HG03039 (cell line): ENCODE results near the gene VKORC1.
"Not testable (repeated sequence)": the region's sequence is repeated elsewhere in the genome, so short reads cannot be mapped to it uniquely, and the experiment has no call there.

Experiments
- ATAC-seq: cut with Tn5 transposase; IDR thresholded peaks from one replicate; pipeline ENCODE4 v1.9.1; 2021; ENCODE audit warnings: mild to moderate bottlenecking, moderate library complexity; ENCODE audit not compliant: unreplicated experiment

Gene VKORC1

DNA sequence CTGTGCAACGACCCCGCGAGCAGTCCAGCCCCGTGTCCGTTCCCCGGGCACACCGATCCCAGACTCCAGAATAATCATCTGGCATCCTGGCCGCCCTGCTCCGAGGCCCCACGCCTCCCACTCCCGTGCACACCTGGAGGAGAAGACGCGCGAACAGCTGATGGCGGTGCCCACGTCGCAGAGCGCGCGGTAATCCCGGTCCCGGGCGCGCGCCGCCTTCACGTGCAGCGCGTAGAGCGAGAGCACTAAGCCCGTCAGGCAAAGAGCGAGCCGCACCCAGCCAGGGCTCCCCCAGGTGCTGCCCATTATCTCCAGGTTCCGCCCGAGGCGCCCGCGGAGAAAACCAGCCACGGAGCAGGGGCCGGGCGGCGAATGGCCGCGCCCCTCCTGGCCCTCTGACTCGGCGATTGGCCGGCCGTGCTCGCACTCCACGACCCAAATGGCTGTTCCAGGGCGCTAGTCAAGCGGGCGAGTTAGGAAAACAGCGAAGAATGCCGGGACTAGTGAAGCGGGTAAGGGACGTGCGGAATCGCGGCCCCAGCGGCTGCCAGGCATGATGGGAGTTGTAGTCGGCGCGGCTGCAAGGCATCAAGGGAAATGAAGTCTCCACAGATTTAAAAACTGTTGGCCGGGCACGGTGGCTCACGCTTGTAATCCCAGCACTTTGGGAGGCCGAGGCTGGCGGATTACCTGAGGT is at the start of gene VKORC1:
Gene VKORC1, minus strand, starts transcription at position 374 of the 697 bp plus-strand sequence. Its CDS starts 68 bp downstream, at position 306.
- peak; percentile 70 for ATAC-seq

DNA sequence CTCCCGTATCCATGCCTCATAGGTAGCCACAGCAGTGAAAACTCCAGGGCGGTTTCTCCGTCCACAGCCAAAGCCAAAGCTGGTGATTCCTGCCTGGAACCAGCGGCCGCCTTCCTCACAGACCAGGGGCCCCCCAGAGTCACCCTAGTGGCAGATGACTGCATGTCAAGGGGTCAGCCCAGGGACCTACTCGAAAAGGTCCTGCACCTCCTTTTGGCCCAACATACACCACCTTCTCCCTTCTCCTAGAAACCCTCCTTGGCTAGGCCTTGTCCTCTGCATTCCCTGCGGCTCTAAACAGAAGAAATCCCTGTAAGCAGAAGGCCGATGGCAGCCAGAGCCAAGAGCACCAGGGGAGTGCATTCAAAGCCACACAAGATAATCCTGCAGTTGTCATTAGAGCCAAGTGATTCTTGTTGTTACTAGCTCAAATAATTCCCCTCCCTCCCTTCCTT is 49.1 kb upstream of the VKORC1 start:
- ATAC-seq = no peak

DNA sequence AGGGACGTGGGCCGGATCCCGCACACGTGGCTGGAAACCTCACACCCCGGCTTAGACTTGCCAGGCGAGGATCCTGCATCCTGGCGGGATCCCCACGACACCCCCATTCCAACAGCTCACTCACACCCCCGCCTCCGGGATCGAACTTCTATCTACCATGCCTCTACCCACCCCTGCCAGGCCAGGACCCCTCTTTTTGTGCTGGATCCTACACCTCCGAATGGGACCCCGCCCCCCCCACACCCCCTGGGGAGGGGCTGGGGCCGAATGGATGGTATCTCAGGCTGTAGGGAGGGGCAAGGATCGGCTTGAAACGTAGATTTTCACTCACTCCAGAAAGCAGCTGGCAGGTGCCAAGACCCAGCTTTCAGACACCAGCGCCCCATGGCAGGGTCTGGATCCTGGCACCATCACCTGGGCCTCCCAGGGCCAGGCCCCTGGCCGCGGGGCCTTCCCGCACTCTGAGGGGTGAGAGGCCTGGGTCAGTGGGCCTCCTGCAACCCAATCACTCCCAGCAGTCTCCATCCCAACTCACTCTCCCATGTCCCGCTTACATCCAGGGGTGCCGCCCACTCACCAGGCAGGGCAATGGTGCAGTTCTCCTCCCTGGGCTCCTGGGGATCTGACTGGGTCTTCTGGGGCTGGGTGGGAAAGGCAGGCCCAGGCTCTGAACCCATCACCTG is 48.6 kb upstream of the VKORC1 start:
- no peak for ATAC-seq

DNA sequence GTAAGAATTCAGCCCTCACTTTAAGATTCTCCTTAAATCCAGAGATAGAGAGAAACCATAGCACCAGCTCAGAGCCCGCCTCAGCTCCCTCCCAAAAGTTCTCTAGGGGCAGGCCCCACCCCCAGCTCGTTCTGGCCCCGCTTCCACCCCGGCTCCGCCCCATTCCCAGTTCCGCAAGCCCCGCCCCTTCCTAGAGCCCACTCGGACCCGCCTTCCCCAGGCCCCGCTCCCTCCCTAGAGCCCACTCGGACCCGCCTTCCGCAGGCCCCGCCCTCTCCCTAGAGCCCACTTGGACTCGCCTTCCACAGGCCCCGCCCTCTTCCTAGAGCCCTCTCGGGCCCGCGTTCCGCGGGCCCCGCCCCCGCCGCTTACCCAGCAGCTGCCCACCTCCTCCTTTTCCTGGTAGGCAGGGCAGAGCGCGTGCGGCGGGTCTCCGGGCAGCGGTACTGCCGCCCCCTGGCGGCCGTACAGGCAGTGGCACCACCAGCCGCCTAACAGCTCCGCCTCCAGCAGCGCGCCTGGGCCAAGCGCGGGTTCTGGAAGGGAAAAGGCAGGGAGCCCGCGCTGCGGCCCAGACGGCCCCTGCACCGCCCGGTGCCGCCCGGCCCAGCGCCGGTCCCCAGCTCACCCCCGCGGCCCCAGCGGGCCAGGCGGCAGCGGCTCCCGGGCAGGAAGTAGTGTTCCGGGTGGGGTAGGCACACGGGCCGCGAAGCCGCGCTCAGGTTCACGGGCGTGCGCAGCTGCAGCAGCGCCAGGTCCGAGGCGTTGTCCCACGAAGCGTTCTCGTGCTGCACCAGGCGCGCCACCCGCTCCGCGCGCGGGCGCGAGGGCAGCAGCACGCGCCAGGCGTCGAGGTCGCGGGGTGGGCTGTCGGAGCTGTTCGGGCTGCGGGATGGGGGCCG is 47.8 kb upstream of the VKORC1 start:
- ATAC-seq = peak; percentile 76

DNA sequence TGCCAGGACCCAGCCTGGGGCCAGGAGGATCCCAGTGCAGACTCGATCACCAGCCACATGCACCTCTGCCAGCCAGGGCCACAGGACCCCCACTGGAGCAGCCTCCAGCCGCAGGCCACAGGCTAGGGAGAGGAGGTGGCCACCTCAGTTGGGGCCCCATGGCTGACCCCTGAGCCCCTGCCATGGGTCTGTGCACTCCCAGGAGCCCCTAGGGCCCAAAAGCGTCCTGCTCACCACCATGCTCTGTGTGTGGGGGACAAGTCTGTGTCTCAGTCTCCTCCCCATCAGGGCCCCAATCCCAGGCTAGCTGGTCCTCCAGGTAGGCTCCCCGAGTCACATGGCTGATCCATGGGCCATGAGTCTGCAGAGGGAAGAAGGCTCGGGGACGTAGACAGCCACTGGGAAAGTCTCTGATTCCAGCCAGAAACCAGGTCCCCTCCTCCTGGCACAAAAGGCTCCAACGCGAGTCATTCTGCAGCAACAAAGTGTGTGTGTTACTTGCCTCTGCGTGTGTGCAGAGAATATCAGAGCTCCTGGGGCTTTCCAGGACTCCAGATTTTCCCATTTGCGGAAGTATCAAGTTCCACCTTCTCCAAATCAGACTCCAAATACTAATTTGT is 47.0 kb upstream of the VKORC1 start:
- ATAC-seq = no peak

DNA sequence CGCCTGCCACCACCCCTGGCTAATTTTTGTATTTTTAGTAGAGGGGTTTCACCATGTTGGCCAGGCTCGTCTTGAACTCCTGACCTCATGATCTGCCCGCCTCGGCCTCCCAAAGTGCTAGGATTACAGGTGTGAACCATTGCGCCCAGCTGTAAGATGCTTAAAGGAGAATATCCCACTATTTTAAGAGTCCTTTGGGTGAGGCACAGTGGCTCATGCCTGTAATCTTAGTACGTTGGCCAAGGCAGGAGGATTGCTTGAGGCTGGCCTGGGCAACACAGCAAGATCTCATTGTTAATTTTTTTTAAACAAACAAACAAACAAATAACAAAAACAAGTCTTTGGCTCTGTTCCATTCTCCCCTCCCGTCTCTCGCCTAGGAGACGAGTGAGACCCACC is 46.5 kb upstream of the VKORC1 start:
- ATAC-seq = not testable (repeated sequence)

DNA sequence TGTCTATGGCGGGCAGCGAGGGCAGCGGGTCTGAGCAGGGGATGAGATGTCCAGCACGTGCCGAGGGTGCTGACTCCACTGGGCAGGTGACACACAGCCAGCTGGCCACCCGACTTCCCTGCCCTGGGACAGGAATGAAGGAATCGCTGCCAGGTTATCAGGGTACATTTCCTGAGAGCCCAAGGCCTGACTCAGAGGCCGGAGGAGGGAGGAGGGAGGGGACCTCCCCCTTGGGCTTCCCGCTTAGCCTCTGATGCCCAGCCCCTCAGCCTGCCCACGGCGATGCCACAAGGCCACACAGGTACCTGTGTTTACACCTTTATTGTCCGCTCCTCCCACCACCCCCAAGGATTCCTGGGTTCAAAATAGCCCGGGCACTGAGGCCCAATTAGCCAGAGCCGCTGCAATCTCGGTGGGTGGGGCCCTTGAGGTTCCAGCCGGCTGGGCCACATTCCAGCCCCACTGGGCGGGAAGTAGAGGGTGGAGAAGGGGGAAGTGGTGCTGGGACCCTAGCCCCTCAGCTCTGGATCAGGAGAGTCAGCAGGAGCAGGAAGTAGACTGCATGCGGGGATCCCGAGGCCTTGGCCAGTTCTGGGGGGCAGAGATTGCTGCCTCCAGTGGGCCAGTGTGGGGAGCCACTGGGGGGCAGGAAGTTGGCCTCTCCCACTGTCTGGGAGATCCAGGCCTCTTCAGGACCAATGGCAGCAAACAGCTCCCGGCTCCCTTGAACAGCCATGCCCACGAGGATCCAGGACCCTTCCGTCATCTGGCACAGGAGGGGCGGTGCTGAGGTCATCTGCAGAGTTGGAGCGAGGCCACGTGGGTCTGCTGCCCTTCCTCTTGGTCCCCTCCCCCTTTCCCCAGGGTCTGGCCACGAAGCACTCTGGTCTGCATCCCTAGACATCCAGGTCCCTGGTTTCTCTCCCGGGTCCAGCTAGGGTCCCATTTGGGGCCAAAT is 44.3 kb upstream of the VKORC1 start:
- ATAC-seq = no peak

DNA sequence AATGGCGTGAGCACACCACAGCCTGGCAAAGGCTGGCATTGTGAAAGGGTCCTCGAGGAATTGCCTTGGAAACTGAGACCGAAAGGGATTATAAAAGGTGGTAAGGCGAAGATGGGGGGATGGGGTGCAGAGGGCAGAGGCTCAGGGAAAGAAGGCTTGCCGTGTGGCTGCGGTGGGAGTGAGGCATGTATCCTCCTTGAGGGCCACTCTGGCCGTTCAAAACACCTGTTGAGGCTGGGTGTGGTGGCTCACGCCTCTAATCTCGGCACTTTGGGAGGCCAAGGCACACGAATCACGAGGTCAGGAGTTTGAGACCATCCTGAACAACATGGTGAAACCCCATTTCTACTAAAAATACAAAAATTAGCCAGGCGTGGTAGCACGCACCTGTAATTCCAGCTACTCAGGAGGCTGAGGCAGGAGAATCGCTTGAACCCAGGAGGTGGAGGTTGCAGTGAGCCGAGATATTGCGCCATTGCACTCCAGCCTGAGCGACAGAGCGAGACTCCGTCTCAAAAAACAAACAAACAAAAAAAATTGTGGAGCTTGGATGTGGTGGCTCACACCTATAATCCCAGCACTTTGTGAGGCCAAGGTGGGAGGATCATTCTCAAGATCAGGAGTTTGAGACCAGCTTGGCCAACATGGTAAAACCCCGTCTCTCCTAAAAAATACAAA is 42.4 kb upstream of the VKORC1 start:
- ATAC-seq = not testable (repeated sequence)

DNA sequence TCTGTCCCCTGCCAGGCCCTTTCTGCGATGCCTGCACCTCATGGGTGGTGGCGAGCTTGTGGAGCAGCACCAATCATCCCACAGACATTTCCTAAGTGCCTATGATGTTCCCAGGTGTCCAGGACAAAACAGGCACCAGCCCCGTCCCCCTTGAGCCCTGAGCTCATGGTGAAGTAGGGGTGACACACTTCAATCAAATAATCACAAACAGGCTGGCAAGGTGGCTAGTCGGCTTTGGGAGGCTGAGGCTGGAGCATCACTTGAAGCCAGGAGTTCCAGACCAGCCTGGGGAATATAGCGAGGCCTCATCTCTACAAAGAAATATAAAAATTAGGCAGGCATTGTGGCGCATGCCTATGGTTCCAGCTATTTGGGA is 41.7 kb upstream of the VKORC1 start:
- no peak for ATAC-seq

DNA sequence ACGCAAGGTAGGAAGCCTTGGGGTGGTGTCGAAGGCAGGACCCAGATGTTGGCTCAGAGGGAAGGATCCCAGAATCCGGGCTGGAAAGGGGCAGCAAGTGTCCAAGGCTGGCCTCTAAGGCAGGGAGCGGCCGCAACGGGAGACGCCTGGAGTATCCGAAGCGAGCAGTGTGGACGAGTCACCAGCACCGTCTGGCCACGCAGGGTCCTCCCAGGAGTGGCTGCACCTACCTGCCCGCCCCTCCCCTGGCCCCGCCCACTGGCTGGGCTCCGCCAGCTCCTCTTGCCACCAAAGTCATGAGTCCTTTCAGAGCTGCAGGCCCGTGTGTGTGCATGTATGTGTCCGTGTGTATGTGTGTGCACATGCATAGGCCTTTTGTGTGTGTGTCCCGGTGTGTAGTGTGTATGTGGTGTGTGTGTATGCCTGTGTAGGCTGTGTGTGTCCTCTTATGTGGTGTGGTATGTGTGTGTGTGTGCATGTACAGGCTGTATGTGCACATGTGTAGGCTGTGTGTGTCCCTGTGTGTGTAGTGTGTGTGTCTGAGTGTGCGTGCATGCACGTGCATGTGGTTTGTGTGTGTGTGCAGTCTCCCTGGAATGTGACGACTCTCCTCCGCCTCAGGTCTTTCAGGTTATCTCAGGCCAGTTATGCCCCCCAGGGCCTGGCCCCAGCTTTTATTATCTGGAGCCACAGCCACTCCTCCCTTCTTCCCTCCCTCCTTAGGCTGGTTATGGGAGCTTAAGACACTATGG is 41.1 kb upstream of the VKORC1 start, which contains the start of gene PRSS8:
Gene PRSS8, minus strand, starts transcription at position 193 of the 752 bp plus-strand sequence. CDS start 229 bp downstream, outside the sequence.
- ATAC-seq = no peak

DNA sequence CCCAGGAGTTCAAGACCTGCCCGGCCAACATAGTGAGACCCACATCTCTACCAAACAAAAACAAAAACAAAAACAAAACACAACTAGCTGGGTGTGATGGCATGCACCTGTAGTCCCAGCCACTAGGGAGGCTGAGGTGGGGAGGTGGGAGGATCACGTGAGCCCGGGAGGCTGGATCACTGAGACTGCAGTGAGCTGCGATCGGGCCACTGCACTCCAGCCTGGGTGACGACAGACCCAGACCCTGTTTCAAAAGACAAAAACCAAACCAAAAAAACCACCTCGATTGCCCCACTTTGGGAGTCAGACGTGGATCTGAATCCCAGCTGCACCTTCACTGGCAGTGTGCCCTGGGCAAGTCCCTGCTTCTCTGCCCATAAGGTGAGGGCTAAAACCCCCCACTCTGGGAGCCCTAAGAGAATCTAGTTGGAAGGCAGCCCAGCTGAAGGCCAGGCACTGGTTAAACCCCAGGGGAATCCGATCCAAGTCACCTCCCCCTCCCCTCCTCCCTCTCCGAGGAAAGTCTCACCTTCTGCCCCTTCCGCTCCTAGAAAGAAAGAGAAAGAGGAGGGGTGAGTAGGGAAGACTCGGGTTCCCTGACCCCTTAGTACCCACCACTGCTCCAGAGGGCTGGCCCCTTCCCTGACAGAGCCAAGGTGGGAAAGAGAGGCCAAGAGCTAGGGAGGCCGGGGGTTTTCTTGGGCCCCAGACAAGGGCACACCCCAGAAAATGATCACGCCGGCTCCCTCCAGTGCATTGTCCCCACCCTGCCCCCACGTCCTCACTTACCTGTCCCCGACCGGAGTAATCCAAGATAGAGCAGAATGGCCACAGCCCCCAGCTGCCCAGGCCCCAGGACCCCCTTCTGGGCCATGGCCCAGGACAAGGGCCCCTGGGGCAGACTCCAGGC is 40.3 kb upstream of the VKORC1 start:
- ATAC-seq = no peak

DNA sequence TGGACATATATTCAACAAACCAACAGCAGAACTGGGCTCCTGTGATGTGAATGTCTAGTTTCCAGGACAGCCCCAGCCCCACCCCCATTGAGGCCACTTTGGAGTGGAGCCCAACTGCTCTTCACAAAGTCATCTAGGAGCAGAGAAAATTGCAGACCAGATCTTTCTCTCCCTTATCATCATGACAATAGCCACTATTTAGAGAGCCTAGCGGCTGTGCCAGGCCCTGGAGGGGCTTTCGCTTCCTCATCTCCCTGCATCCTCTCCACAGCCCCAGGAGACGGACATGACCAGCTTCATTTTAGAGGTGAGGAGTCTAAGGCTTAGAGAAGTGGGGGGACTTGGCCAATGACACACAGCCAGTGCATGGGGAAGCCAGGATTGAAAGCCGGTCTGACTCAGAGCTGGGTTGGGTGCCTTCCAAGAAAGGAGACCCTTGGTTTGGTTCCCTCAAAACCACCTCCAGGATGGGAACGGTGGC is 39.5 kb upstream of the VKORC1 start:
- ATAC-seq = no peak

DNA sequence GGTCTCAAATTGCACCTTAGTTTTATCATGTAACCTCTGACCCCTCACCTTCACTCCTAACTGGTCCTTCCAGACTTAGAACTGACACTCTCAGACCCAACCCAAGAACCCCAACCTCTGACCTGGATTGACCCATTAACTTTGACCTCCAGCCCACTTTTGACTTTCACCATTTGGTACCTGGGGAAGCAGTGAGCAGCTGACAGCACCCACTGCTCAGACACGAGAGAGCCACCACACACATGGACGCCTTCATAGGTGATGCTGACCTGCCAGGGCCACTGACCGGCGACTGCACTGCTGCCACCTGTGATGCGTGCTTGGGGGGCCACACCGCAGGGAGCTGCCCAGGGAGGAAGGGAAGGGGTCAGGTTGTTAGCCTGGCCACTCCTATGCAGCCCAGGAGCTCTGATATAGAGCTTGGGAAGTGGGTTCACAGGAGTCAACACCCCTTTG is 38.5 kb upstream of the VKORC1 start:
- ATAC-seq = no peak

DNA sequence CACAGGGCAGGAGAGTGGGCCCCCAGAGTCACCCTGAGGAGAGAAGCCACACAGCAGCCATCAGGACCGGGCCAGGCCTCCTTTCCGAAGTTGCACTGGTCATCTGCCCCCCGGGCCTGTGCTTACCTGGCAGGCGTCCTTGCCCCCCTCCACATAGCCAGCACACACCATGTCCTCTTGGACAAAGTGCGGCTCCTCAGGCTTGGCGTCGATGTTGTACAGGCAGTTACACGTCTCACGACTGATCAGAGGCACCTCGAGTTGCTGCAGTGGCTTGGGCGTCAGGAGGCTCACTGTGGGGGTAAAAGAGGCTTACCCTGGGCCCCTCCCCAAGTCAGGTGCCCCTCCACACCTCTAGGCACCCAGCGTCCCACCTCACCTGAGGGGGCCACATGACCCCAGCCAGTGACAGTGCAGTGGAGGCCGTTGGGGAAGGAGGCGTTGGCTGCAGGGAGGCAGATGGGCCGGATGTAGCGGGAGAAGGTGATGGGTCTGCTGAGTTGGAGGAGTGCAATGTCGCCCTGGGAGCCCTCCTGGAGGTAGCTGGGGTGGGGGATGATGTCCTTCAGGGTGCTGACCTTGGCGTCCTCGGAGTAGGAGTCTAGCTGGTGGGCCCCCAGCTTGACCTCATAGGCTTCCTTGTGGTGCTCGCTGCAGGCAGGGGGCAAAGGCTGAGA is 37.8 kb upstream of the VKORC1 start:
- no peak for ATAC-seq

DNA sequence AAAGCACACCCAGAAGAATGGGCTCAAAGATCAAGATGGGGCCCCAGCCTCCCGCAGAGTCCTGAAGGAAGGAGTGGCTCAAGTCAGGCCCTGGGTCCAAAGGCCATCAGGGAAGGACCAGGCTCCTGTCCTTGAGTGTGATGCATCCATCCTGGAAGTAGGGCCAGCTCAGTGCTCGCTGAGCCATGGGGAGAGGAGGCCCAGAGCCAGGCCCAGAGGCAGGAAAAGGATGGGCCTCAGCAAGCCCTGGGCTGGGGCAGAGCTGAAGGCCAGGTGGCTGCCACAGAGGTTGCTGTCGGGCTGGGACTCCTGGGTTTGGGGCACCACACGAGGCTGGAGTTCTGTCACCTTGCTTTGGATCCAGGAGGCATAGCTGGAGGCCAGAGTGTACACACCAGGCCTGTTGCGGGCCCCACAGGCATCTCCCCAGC is 37.3 kb upstream of the VKORC1 start:
- ATAC-seq = no peak

DNA sequence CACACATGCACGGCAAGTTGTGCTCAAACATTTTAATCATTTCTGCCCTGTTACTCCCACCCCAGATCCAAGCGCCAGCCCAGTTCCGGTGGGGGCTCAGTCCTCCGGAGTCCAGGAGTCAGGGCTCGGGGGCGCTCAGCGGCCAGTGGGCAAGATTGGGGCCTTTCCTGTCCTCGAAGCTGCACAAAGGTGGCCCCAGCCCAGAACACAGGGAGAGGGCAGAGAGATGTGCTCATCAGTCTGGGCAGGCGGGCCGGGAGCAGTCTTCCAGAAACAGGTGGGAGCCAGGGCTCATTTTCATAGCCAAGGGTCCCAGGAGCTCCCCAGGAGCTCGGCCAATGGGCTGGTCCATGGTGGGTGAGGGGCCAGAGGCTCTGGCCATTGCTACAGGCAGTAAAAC is 36.8 kb upstream of the VKORC1 start:
- ATAC-seq = no peak

DNA sequence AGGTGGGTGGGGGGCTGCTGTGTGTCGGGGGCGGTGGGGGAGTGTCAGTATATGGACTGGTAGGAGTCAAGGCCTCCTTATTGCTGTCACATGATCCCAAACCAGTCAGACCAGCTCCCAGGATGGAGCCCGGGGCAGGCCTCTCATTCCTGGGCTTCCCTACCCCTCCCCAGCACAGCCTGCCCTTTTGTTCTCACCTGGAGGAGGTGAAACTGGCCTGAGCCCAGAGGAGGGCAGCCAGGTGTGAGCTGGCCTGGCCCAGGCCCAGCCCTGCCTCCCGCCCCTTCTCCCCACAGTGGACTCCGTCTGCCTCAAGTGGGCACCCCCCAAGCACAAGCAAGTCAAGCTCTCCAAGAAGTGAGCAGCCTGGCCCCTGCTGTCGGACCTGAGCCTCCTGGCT is 36.3 kb upstream of the VKORC1 start:
- no peak for ATAC-seq
